HL-60 (cell line): Measurements from ENCODE around the gene ARHGEF4.

Source experiments
- CTCF ChIP-seq: IDR thresholded peaks from one replicate; pipeline ENCODE4 v1.5.1; 2011; ENCODE audit warnings: low read length, control low read depth, inconsistent platforms; ENCODE audit not compliant: insufficient read depth
- POLR2AphosphoS5 ChIP-seq: IDR thresholded peaks from 2 replicates; pipeline ENCODE4 v1.6.1; 2012; ENCODE audit warnings: low read depth
- TF ChIP-seq, protein P1 (sequence below): IDR thresholded peaks from 2 replicates; pipeline ENCODE4 v1.6.1; 2012; ENCODE audit warnings: low read depth; ENCODE audit not compliant: insufficient replicate concordance

DNA sequence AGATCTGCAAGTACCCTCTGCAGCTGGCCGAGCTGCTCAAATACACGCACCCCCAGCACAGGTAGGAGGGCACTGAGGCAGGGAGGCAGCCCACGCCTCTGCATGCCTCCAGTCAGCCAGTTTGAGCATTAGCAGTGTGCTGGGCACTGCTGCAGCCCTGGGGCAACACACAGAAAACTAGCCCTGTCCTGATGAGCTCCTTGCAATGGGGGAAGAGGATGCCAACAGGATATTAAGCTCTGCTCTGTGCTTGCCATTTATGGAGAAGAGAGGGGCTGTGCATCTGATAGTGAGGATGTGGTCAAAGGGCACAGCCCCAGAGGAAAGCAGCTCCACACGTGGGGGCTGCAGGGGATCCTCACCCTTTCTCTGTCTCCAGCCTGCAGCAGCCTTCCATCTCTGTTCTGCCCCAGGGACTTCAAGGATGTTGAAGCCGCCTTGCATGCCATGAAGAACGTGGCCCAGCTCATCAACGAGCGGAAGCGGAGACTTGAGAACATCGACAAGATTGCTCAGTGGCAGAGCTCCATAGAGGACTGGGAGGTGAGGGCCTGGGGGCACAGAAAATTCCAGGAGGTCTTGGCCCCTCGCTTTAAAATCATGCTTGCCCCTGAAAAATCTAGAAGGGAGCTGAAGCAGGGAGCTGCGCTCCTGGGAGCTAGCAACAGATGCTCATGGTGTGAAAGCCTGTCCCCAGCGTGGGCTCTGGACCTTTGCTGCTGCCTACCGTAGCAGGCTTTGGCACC, 204.9 kb downstream of the ARHGEF4 start:
- TF ChIP-seq, protein P1, sequence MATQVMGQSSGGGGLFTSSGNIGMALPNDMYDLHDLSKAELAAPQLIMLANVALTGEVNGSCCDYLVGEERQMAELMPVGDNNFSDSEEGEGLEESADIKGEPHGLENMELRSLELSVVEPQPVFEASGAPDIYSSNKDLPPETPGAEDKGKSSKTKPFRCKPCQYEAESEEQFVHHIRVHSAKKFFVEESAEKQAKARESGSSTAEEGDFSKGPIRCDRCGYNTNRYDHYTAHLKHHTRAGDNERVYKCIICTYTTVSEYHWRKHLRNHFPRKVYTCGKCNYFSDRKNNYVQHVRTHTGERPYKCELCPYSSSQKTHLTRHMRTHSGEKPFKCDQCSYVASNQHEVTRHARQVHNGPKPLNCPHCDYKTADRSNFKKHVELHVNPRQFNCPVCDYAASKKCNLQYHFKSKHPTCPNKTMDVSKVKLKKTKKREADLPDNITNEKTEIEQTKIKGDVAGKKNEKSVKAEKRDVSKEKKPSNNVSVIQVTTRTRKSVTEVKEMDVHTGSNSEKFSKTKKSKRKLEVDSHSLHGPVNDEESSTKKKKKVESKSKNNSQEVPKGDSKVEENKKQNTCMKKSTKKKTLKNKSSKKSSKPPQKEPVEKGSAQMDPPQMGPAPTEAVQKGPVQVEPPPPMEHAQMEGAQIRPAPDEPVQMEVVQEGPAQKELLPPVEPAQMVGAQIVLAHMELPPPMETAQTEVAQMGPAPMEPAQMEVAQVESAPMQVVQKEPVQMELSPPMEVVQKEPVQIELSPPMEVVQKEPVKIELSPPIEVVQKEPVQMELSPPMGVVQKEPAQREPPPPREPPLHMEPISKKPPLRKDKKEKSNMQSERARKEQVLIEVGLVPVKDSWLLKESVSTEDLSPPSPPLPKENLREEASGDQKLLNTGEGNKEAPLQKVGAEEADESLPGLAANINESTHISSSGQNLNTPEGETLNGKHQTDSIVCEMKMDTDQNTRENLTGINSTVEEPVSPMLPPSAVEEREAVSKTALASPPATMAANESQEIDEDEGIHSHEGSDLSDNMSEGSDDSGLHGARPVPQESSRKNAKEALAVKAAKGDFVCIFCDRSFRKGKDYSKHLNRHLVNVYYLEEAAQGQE: no peak
- no peak for TF ChIP-seq CTCF
- TF ChIP-seq POLR2AphosphoS5: no peak
